Stimulated activated CD8-positive, alpha-beta memory T cell treated with anti-CD3 and anti-CD28 coated beads, Interleukin-12 subunit alpha, Interleukin-12 subunit beta, amount 100 ng/mL, for 24 hours (primary cell): ENCODE measurements around the gene KNTC1.
"Not testable (repeated sequence)": the region's sequence is repeated elsewhere in the genome, so short reads cannot be mapped to it uniquely, and the experiment has no call there.

Source experiments
- DNase-seq: peaks from one replicate; pipeline ENCODE4 v3.0.0-alpha.2; 2020; ENCODE audit errors: extremely low read depth

KNTC1 gene

DNA sequence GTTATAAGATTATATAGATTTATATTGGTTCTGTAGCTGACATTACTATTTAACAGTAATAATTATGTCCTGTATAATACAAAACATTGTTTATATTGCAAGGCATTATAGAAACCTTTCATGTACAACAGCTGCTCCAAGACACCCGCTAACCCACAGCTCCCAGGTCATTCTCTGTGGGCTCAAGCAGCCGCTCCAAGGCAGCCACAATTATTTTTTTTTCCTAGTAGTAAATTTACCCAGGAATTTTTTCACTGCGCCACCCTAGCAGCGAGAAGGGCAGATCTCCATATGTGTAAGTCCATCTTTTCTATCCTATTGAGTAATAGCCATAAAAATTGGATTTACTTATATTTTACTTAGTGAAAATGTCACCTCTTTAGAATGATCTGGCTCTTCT is 36.3 kb downstream of the KNTC1 start:
- DNase-seq: no peak

DNA sequence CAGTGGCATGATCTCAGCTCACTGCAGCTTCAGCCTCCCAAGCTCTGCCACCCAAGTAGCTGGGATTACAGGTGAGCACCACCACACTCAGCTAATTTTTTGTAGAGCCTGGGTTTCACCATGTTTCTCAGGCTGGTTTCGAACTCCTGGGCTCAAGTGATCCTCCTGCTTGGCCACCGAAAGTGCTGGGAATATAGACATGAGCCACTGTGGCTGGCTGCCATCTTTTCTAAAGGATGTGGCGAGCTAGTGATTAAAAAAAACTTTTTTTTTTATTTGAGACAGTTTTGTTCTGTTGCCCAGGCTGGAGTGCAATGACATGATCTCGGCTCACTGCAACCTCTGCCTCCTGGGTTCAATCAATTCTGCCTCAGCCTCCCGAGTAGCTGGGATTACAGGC is 39.8 kb downstream of the KNTC1 start:
- DNase-seq: not testable (repeated sequence)

DNA sequence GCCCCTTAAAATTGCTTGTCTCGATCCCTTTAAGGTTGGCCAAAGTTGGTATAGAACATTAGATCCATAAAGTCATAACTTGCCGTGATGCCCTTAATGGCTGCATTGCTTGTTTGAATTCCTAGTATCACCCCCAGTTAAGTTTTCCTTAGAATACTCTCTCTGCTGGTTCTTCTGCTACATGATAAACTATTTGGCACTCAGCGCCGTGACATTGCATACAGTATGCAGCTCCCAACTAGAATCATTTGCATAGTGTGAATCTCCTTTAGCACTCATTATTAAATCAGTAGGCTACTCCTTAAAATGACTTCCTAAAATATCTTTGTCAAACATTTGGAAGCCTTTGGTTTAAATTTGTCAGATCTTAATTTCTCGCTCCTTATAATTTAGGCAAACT is 42.2 kb downstream of the KNTC1 start:
- DNase-seq: no peak

DNA sequence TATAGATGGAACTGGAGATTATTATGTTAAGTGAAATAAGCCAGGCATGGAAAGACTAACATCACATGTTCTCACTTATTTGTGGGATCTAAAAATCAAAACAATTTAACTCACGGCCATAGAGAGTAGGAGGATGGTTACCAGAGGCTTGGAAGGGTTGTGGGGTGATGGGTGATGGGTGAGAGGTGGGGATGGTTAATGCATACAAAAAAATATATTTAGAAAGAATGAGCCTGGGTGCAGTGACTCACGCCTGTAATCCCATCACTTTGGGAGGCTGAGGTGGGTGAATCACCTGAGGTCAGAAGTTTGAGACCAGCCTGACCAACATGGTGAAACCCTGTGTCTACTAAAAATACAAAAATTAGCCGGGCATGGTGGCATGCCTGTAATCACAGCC is 43.0 kb downstream of the KNTC1 start:
- not testable (repeated sequence) for DNase-seq

DNA sequence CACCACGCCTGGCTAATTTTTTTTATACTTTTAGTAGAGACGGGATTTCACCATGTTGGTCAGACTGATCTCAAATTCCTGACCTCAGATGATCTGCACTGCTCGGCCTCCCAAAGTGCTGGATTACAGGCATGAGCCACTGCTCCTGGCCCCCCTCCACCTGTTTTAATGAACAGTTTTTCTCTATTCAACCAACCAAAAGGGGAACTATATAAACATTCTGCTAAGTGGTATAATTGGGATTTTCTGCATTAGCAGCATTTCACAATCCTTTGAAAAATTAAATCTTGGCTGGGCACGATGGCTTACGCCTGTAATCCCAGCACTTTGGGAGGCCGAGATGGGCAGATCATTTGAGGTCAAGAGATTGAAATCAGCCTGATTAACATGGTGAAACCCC is 44.8 kb downstream of the KNTC1 start:
- DNase-seq: no peak

GRCh38 chr12:122583294-122583693 is 56.2 kb downstream of the KNTC1 start:
- not testable (repeated sequence) for DNase-seq

GRCh38 chr12:122584177-122584863 is 57.3 kb downstream of the KNTC1 start:
- no peak for DNase-seq

- DNase-seq: no peak
Measured at GRCh38 chr12:122590990-122591389, 63.9 kb downstream of the KNTC1 start.

DNA sequence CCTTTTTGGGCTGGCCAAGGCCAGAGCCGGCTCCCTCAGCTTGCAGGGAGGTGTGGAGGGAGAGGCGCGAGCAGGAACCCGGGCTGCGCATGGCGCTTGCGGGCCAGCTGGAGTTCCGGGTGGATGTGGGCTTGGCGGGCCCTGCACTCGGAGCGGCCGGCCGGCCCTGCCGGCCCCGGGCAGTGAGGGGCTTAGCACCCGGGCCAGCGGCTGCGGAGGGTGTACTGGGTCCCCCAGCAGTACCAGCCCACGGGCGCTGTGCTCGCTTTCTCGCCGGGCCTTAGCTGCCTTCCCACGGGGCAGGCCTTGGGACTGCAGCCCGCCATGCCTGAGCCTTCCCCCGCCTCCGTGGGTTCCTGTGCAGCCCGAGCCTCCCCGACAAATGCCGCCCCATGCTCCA is 64.9 kb downstream of the KNTC1 start:
- DNase-seq: not testable (repeated sequence)

GRCh38 chr12:122592543-122592942 is 65.5 kb downstream of the KNTC1 start:
- DNase-seq: not testable (repeated sequence)

DNA sequence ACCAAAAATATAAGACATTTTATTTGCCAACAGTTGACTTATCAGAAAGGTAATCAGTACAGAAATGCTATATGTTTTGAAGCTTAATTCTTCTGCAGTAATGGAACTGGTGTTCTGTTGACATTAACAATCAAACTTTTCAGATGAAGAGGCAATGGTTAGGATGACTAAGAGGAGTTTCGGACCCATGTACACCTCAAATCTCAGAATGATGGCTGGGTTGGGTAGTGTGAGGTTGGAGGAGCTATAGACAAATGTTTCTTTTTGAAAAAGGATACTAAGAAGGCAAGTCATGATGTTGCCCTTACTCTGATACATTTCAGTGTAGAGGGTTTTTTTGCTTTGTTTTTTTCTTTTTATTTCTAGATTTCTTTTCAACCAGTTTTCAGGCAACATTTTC is 66.9 kb downstream of the KNTC1 start:
- no peak for DNase-seq

DNA sequence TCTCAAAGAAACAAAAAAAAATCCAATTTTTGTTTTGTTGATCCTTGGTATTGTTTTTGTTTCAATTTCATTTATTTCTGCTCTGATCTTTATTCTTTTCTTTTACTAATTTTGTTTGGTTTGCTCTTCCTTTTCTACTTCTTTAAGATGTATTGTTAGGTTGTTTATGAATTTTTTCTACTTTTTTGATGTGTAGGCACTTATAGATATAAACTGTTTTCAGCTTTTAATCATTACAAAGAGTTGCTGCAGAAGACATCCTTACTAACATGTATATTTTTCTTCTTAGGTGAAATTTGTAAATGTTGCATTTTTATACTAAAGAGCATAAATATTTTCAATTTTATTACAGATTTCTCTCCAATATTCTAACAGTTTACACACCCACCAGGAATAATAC is 69.8 kb downstream of the KNTC1 start:
- DNase-seq: no peak

DNA sequence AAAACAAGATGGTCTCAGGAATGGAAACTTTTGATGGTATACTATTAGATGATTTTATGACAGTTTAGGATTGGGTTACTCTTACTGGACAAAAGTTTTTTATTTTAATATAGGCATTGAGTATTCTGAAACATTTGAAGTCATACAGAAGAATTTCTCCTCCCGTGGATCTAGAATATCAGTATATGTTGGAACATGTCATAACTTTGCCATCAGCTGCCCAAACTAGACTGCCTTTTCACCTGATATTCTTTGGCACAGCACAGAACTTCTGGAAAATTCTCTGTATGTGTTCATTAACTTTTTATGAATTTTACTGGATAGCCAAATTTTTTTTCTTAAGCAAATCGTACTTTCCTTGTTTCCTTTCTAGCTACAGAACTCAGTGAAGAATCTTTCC is 75.4 kb downstream of the KNTC1 start:
- DNase-seq: no peak

DNA sequence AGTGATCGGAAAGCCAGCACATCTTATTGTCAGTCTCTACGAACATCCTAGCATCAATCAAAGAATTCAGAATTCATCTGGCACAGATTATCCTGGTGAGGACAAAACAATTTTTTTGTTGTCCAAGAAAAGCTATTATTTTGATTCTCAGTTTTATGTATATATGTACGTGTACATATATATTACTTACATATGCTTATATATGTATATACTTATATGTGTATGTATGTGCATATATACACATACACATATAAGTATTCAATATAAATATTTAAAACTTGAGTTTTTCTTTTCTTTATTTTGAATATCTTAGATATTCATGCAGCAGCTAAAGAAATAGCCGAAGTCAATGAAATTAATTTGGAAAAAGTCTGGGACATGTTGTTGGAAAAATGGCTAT is 77.9 kb downstream of the KNTC1 start:
- no peak for DNase-seq

- no peak for DNase-seq
Measured at GRCh38 chr12:122609732-122610131, 82.7 kb downstream of the KNTC1 start.

- no peak for DNase-seq
Measured at GRCh38 chr12:122610207-122610606, 83.2 kb downstream of the KNTC1 start.

- DNase-seq: no peak
Measured at GRCh38 chr12:122610911-122611310, 83.9 kb downstream of the KNTC1 start.

- no peak for DNase-seq
Measured at GRCh38 chr12:122614839-122615238, 87.8 kb downstream of the KNTC1 start.

DNA sequence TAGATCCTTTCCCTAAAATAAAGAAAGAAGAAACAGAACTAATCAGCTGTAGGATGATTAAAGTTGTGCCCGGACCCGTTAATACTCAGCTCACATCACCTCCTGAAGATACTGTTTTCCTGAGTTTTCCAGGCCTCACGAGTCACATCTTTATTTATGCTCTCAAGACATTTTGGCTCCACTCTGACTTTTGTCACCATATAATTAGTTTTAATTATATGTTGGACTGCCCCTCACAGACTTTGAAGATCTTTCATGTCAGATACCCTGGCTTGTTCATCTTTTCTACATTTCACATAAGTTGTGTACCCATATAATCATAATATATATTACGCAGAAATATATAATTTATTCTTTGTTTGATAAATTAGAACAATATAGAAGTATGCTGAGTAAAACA is 88.7 kb downstream of the KNTC1 start:
- DNase-seq: no peak

DNA sequence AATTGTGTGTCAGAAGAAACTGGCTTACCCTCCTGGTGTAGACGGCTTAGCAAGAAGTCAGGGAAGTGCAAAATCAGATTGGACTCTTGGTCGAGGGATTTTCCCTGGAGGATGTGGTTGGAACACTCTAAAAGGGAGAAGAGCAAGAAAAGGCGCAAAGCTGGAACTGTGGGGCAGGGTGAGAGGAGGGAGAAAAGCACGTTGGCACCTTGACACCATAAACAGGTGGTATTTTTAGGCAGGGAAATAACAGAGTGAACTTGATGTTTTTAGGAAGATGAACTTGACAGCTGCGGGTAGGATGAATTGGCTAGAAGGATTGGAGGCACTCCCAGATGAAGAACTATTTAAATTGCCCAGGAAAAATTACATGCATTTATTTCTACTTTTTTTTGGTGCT is 108.4 kb downstream of the KNTC1 start:
- no peak for DNase-seq

DNA sequence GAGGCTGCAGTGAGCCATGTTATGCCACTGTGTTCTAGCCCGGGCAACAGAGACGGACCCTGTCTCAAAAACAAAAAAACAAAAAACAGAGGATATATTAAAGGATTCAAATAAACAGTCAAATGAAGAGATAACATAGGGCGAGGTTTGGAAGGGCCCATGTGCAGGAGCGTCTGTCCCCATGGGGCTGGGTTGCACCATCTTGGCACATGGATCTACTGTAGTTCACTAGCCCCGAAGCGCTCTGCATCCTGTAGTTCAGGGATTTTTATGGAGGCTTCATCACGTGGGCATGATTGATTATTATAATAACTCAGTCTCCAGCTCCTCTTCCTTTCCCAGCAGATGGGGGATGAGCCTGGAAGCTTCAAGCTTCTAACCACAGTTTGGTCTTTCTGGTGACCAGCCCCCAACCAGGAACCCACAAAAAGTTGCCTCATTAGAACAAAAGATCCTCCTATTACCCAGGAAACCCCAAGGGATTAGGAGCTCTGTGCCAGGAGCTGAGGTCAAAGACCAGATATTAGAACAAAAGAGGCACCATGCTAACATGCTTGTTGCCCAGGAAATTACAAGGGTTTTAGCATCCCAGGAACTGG is 116.3 kb downstream of the KNTC1 start:
- DNase-seq: no peak

- DNase-seq: peak; percentile 23
Measured at GRCh38 chr12:122646517-122647217, 119.6 kb downstream of the KNTC1 start.

DNA sequence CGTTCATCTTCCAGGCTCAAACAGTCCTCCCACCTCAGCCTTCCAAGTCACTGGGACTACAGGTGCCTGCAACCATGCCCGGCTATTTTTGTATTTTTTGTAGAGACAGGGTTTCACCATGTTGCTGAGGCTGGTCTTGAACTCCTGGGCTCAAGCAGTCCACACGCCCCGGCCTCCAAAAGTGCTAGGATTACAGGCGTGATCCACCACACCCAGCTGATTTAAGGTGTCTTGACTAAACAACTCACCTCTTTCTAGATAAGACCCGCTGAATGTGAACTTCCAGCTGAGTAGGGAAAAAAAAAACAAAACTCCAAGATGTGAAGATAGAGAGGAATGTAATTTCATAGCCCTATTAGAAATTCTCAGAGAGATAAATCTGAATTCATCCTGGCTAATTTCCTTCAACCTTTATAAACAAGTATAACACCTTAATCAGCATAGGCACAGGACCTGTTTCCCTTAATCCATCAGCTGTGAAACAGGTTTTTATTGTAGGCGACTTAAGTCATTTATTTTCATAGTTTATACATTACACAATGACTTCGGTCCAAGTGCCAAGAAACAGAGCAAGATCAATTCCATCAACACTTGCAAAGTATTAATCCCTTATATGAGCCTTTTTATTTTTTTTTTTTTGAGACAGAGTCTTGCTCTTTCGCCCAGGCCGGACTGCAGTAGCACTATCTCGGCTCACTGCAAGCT is 124.6 kb downstream of the KNTC1 start:
- no peak for DNase-seq
